OCI-LY1 (cell line): Measurements from ENCODE around the gene TAC4.

Experiments used
- EZH2 ChIP-seq: fragments of 200-600 bp; sonication (generic), shearing (Covaris generic); IDR thresholded peaks from 2 replicates; pipeline ENCODE4 v1.8.0; 2017; ENCODE audit warnings: borderline replicate concordance, mixed run types, mild to moderate bottlenecking, antibody characterized with exemption, low read length, moderate library complexity, mixed read lengths
- TF ChIP-seq, protein P1 (sequence below): fragments of 200-600 bp; sonication (generic), shearing (Covaris generic); IDR thresholded peaks from 2 replicates; pipeline ENCODE4 v1.5.1; 2017; ENCODE audit warnings: mild to moderate bottlenecking, antibody characterized with exemption, low read length, moderate library complexity, mixed read lengths

DNA sequence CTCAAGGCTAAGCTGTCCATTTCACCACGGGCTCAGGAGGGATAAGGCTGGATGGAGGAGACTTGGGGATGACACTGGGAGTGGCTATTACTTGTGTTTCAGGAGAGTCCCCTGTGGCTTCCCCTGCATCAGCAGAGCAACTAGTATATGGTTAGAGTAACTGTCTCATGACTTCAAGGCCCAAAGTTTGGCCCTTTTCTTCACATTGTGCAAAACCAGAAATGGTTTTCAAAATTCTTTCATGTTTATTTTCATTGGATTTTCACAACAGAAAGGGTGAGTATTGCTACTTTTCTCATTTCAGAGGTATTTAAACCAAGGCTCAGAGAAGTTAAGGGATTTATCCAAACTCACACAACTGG is 18.1 kb upstream of the TAC4 start:
- TF ChIP-seq, protein P1, sequence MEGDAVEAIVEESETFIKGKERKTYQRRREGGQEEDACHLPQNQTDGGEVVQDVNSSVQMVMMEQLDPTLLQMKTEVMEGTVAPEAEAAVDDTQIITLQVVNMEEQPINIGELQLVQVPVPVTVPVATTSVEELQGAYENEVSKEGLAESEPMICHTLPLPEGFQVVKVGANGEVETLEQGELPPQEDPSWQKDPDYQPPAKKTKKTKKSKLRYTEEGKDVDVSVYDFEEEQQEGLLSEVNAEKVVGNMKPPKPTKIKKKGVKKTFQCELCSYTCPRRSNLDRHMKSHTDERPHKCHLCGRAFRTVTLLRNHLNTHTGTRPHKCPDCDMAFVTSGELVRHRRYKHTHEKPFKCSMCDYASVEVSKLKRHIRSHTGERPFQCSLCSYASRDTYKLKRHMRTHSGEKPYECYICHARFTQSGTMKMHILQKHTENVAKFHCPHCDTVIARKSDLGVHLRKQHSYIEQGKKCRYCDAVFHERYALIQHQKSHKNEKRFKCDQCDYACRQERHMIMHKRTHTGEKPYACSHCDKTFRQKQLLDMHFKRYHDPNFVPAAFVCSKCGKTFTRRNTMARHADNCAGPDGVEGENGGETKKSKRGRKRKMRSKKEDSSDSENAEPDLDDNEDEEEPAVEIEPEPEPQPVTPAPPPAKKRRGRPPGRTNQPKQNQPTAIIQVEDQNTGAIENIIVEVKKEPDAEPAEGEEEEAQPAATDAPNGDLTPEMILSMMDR = no peak
- TF ChIP-seq EZH2 = no peak
